HG03432 (cell line): ENCODE measurements around the gene HMCN1.
A peak's percentile ranks its signal among the peaks of the same experiment; 100 is the strongest.
"Not testable (repeated sequence)": the region's sequence is repeated elsewhere in the genome, so short reads cannot be mapped to it uniquely, and the experiment has no call there.

Source experiments
- ATAC-seq: cut with Tn5 transposase; IDR thresholded peaks from one replicate; pipeline ENCODE4 v1.9.1; 2021; ENCODE audit warnings: mild to moderate bottlenecking, moderate library complexity; ENCODE audit not compliant: unreplicated experiment

Gene HMCN1

GRCh38 chr1:186125511-186125910, 391.3 kb downstream of the HMCN1 start:
- ATAC-seq = no peak

- ATAC-seq = no peak
Observed at GRCh38 chr1:186129758-186130157, 395.6 kb downstream of the HMCN1 start.

GRCh38 chr1:186139115-186139514, 404.9 kb downstream of the HMCN1 start:
- no peak for ATAC-seq

GRCh38 chr1:186139701-186140100, 405.5 kb downstream of the HMCN1 start:
- no peak for ATAC-seq

GRCh38 chr1:186142159-186142558, 408.0 kb downstream of the HMCN1 start:
- no peak for ATAC-seq

- ATAC-seq = no peak
Observed at GRCh38 chr1:186142916-186143315, 408.7 kb downstream of the HMCN1 start.

- no peak for ATAC-seq
Observed at GRCh38 chr1:186143481-186143880, 409.3 kb downstream of the HMCN1 start.

- ATAC-seq = no peak
Observed at GRCh38 chr1:186144505-186144904, 410.3 kb downstream of the HMCN1 start.

GRCh38 chr1:186146974-186147373, 412.8 kb downstream of the HMCN1 start:
- ATAC-seq = no peak

- ATAC-seq = no peak
Observed at GRCh38 chr1:186149591-186149990, 415.4 kb downstream of the HMCN1 start.

- no peak for ATAC-seq
Observed at GRCh38 chr1:186152227-186152619, 418.0 kb downstream of the HMCN1 start.

GRCh38 chr1:186152620-186153239, 418.5 kb downstream of the HMCN1 start:
- no peak for ATAC-seq

GRCh38 chr1:186154651-186155050, 420.5 kb downstream of the HMCN1 start:
- ATAC-seq = no peak

- peak; percentile 87 for ATAC-seq
Observed at GRCh38 chr1:186155594-186155993, 421.4 kb downstream of the HMCN1 start.

- ATAC-seq = not testable (repeated sequence)
Observed at GRCh38 chr1:186162895-186163294, 428.7 kb downstream of the HMCN1 start.

- ATAC-seq = no peak
Observed at GRCh38 chr1:186164773-186165172, 430.6 kb downstream of the HMCN1 start.

- ATAC-seq = no peak
Observed at GRCh38 chr1:186165303-186165702, 431.1 kb downstream of the HMCN1 start.

- no peak for ATAC-seq
Observed at GRCh38 chr1:186167096-186167668, 433.0 kb downstream of the HMCN1 start.

- no peak for ATAC-seq
Observed at GRCh38 chr1:186175588-186175987, 441.4 kb downstream of the HMCN1 start.

- ATAC-seq = peak; percentile 66
Observed at GRCh38 chr1:186178426-186179043, 444.3 kb downstream of the HMCN1 start.

- ATAC-seq = no peak
Observed at GRCh38 chr1:186179231-186179630, 445.0 kb downstream of the HMCN1 start.

GRCh38 chr1:186183219-186183618, 449.0 kb downstream of the HMCN1 start:
- ATAC-seq = peak; percentile 61
